ENCODE measurements around the gene GALNT17. TPM values are rescaled to one million over a fixed set of nuclear protein-coding genes. Genes with fewer than 3 reads are reported as not detected.

The GALNT17 gene
- total RNA-seq, 1 experiment from 2014 or later: not detected

DNA sequence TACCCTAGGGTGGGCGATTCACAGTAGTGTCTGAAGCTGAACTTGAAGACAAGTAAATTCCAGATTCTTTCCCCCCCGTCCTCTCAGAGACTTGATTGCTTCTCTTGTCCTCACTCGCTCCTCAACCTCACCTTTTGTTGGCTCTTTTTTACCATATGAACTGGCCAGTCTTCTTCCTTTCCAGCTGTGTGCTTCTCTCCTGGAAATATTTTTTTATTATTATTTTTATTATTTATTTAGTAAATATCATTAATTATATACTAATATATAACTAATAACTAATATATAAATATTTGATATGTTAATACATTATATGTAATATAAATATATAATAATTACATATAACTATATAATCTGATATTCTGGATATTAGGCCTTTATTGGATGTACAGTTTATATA lies 484.3 kb downstream of the GALNT17 start:
- Histone ChIP-seq H3K4me1 (ENCODE audit: insufficient read depth, low read length) (no peaks in the 10 kb centered on the region), H4K20me1 (ENCODE audit: low read length) (no peaks in the 10 kb centered on the region), H3K9me2 (replicated peaks; ENCODE audit: low read length) (no peaks in the 10 kb centered on the region), H3K27me3 (ENCODE audit: low read length) (no peaks in the 10 kb centered on the region), H3K4me3 (ENCODE audit: low read length) (no peak overlapping the region), H3K79me2 (ENCODE audit: low read length) (no peaks in the 10 kb centered on the region), H3K4me2 (ENCODE audit: low read length) (no peak overlapping the region), H3K36me3 (ENCODE audit: low read depth, low read length) (no peaks in the 10 kb centered on the region), H2AFZ (ENCODE audit: low read length) (no peak overlapping the region), H3K9ac (ENCODE audit: low read length) (no peak overlapping the region), H3K9me3 (ENCODE audit: low read length) (no peaks in the 10 kb centered on the region), H3K27ac (ENCODE audit: low read length) (no peak overlapping the region), H3F3A (ENCODE audit: low read length, unreplicated experiment) (no peaks in the 10 kb centered on the region)
- no TSS peak for BruUV-seq (replicated peaks)
- ChIA-PET CTCF (no interaction called here), POLR2A (ENCODE audit: unreplicated experiment) (no interaction called here)
- DNase-seq: no peak
- no peak for ATAC-seq
- TF ChIP-seq, protein P1, sequence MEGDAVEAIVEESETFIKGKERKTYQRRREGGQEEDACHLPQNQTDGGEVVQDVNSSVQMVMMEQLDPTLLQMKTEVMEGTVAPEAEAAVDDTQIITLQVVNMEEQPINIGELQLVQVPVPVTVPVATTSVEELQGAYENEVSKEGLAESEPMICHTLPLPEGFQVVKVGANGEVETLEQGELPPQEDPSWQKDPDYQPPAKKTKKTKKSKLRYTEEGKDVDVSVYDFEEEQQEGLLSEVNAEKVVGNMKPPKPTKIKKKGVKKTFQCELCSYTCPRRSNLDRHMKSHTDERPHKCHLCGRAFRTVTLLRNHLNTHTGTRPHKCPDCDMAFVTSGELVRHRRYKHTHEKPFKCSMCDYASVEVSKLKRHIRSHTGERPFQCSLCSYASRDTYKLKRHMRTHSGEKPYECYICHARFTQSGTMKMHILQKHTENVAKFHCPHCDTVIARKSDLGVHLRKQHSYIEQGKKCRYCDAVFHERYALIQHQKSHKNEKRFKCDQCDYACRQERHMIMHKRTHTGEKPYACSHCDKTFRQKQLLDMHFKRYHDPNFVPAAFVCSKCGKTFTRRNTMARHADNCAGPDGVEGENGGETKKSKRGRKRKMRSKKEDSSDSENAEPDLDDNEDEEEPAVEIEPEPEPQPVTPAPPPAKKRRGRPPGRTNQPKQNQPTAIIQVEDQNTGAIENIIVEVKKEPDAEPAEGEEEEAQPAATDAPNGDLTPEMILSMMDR (conservative IDR thresholded peaks at IDR 0.05; ENCODE audit: low read depth, low read length): no peak
- TF ChIP-seq EZH2 (IDR thresholded peaks at IDR 0.05; ENCODE audit: low read length, unreplicated experiment) (no peak), EZH2phosphoT487 (IDR thresholded peaks at IDR 0.05; ENCODE audit: borderline replicate concordance, low read length) (no peak)
- intact Hi-C loops (cut with micrococcal nuclease): no loop called here

GRCh38 chr7:71618278-71618677 lies 486.3 kb downstream of the GALNT17 start:
- H3K79me2 ChIP-seq (ENCODE audit: low read length): no peaks in the 10 kb centered on the region
- intact Hi-C loops (cut with micrococcal nuclease): no loop called here
- no peak overlapping the region for H3K27ac ChIP-seq (ENCODE audit: low read length)
- no peaks in the 10 kb centered on the region for H3F3A ChIP-seq (ENCODE audit: low read length, unreplicated experiment)
- TF ChIP-seq EZH2 (IDR thresholded peaks at IDR 0.05; ENCODE audit: low read length, unreplicated experiment) (no peak), EZH2phosphoT487 (IDR thresholded peaks at IDR 0.05; ENCODE audit: borderline replicate concordance, low read length) (no peak)
- TF ChIP-seq, protein P1 (conservative IDR thresholded peaks at IDR 0.05; ENCODE audit: low read depth, low read length): no peak
- ATAC-seq (no peak), DNase-seq (no peak)
- no peaks in the 10 kb centered on the region for H3K9me2 ChIP-seq (replicated peaks; ENCODE audit: low read length)
- no peak overlapping the region for H3K4me2 ChIP-seq (ENCODE audit: low read length)
- H3K4me3 ChIP-seq (ENCODE audit: low read length): no peak overlapping the region
- H2AFZ ChIP-seq (ENCODE audit: low read length): no peak overlapping the region
- no peaks in the 10 kb centered on the region for H3K9me3 ChIP-seq (ENCODE audit: low read length)
- no TSS peak for BruUV-seq (replicated peaks)
- no peaks in the 10 kb centered on the region for H3K27me3 ChIP-seq (ENCODE audit: low read length)
- no peaks in the 10 kb centered on the region for H4K20me1 ChIP-seq (ENCODE audit: low read length)
- CTCF ChIA-PET: no interaction called here
- no peaks in the 10 kb centered on the region for H3K4me1 ChIP-seq (ENCODE audit: insufficient read depth, low read length)
- no peaks in the 10 kb centered on the region for H3K36me3 ChIP-seq (ENCODE audit: low read depth, low read length)
- no peak overlapping the region for H3K9ac ChIP-seq (ENCODE audit: low read length)
- POLR2A ChIA-PET (ENCODE audit: unreplicated experiment): no interaction called here

DNA sequence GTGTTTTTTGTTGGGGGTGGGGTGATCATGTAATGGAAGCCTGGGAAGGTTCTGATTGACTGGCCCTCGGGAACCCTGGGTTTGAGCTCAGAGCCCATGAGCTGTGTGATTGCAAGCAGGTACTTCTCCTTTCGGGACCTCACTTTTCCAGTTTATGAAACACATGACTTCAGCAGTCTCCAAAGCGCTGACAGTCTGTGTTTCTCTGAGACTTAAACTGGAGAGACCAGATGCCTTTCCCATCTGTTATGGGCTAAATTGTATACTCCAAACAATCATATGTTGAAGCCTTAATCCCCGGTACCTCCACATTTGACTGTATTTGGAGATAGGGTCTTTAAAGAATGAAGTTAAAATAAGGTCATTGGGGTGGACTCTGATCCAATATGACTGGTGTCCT lies 493.6 kb downstream of the GALNT17 start:
- H3K79me2 ChIP-seq (ENCODE audit: low read length): no peaks in the 10 kb centered on the region
- no TSS peak for BruUV-seq (replicated peaks)
- no peak overlapping the region for H3K9ac ChIP-seq (ENCODE audit: low read length)
- no peaks in the 10 kb centered on the region for H3K9me3 ChIP-seq (ENCODE audit: low read length)
- ATAC-seq (no peak), DNase-seq (no peak)
- H4K20me1 ChIP-seq (ENCODE audit: low read length): no peaks in the 10 kb centered on the region
- intact Hi-C loops (cut with micrococcal nuclease): no loop called here
- H3K4me2 ChIP-seq (ENCODE audit: low read length): no peak overlapping the region
- ChIA-PET POLR2A (ENCODE audit: unreplicated experiment) (no interaction called here), CTCF (no interaction called here)
- no peaks in the 10 kb centered on the region for H3K9me2 ChIP-seq (replicated peaks; ENCODE audit: low read length)
- no peaks in the 10 kb centered on the region for H3K36me3 ChIP-seq (ENCODE audit: low read depth, low read length)
- H3K27me3 ChIP-seq (ENCODE audit: low read length): no peaks in the 10 kb centered on the region
- TF ChIP-seq EZH2phosphoT487 (IDR thresholded peaks at IDR 0.05; ENCODE audit: borderline replicate concordance, low read length) (no peak), EZH2 (IDR thresholded peaks at IDR 0.05; ENCODE audit: low read length, unreplicated experiment) (no peak)
- TF ChIP-seq, protein P1 (conservative IDR thresholded peaks at IDR 0.05; ENCODE audit: low read depth, low read length): no peak
- H2AFZ ChIP-seq (ENCODE audit: low read length): no peak overlapping the region
- no peaks in the 10 kb centered on the region for H3K4me1 ChIP-seq (ENCODE audit: insufficient read depth, low read length)
- no peak overlapping the region for H3K4me3 ChIP-seq (ENCODE audit: low read length)
- no peaks in the 10 kb centered on the region for H3F3A ChIP-seq (ENCODE audit: low read length, unreplicated experiment)
- no peak overlapping the region for H3K27ac ChIP-seq (ENCODE audit: low read length)
